Psoas muscle (tissue), 8 donors: Measurements from ENCODE around the gene KCNJ12. TPM values are rescaled to one million over a fixed set of nuclear protein-coding genes. Genes with fewer than 3 reads are reported as not detected.
"Not testable (repeated sequence)": the region's sequence is repeated elsewhere in the genome, so short reads cannot be mapped to it uniquely, and the experiment has no call there.

ENCODE experiments used
- ATAC-seq, 4 donors: fragments of 200-7000 bp; cut with Tn5 transposase; one replicate each; pipeline ENCODE4 v1.9.1; 2020; ENCODE audit warnings: moderate library complexity in 3 of 4, mild to moderate bottlenecking in 2 of 4
- DNase-seq, 2 donors: peaks; one replicate each; pipeline ENCODE4 v3.0.0-alpha.2; 2020
- H3K27ac ChIP-seq: fragments of 200-600 bp; one replicate; pipeline ENCODE4 v1.8.0; 2022
- H3K27me3 ChIP-seq, 3 donors: fragments of 200-600 bp in 1 of 3; one replicate each; pipeline versions ENCODE4 v1.6.1 to v1.8.0; 2013 to 2022; ENCODE audit warnings: low read length in 2 of 3, mild to moderate bottlenecking in 2 of 3, moderate library complexity in 1 of 3; ENCODE audit not compliant: insufficient read depth in 3 of 3
- H3K36me3 ChIP-seq, 2 donors: fragments of 200-600 bp in 1 of 2; one replicate each; pipeline versions ENCODE4 v1.6.1 to v1.8.0; 2013 to 2022; ENCODE audit warnings: low read depth in 1 of 2, mild to moderate bottlenecking in 1 of 2, moderate library complexity in 1 of 2; ENCODE audit not compliant: insufficient read depth in 1 of 2
- H3K4me1 ChIP-seq: fragments of 200-600 bp; one replicate; pipeline ENCODE4 v1.8.0; 2022
- H3K4me3 ChIP-seq: fragments of 200-600 bp; one replicate; pipeline ENCODE4 v1.8.0; 2022; ENCODE audit warnings: mild to moderate bottlenecking
- H3K9me3 ChIP-seq: fragments of 200-600 bp; one replicate; pipeline ENCODE4 v1.8.0; 2022
- WGBS, 3 donors: extraction: QIAGEN DNeasy Blood & Tissue Kit; methylation state at CpG; one replicate each; pipeline versions ENCODE4 v1.1.6 to v1.1.7; 2013; 5-methylcytosine and 5-hydroxymethylcytosine counted together
- intact Hi-C, 2 donors: fragments of 100-400 bp; cut with DNase I; formaldehyde crosslinking; loops; one replicate each; pipeline versions ENCODE4 v1.11.0 to v1.14.2; 2022
- polyA plus RNA-seq, 3 donors: library from polyadenylated mRNA; stranded (reverse); fragments of 200-250 nt; gene quantifications; one replicate each; pipeline ENCODE4 v1.2.3, GENCODE V29; 2013
- total RNA-seq, 4 donors: library from RNA; stranded (reverse); fragmentation: NEBNext Ultra II Directional in 2 of 4; extraction: Animal tissue kit (Norgen Biotek cat#: 25700) in 2 of 4; gene quantifications; one replicate each; pipeline versions ENCODE4 v1.2.1 to v1.2.4, GENCODE V29; 2021 to 2023
- TF ChIP-seq, protein P1 (sequence below): fragments of 200-600 bp; IDR thresholded peaks from one replicate; pipeline ENCODE4 v1.8.0; 2022; ENCODE audit warnings: antibody characterized with exemption
- donor health status: healthy with polysubstance abuse.
- donor health status: DM: no; HTN: no; CAD: no; lungs with moderate emphysema.
- donor health status: Bipolar disorder and iron deficiency.
- donor health status: healthy.
- donor health status: DM: yes; HTN: yes; CAD: no.
- donor health status: DM: no; HTN: no; CAD: no.
- donor health status: DM: no; HTN: no; CAD: no.
- donor health status: DM: yes; HTN: yes; CAD: no.

The KCNJ12 gene
- total and polyA plus RNA-seq, 7 donors = 5.2 to 42.7 (median 19.3) TPM

DNA sequence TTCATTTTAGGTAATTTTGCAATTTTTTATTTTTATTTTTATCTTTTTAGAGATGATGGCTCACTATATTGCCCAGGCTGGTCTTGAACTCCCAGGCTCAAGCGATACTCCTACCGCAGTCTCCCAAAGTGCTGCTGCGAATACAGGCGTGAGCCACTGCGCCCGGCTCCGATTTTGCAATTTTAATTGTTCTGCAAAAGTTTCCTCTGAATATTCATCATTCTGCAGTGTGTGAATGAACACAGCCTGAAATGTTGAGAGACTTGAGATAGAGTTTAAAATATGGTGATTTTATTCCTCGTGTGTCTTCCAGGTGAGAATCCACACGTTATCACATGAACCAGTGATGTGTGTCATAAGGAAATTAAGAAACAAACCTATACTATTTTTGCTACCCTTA is 75.8 kb downstream of the KCNJ12 start:
- TF ChIP-seq, protein P1, sequence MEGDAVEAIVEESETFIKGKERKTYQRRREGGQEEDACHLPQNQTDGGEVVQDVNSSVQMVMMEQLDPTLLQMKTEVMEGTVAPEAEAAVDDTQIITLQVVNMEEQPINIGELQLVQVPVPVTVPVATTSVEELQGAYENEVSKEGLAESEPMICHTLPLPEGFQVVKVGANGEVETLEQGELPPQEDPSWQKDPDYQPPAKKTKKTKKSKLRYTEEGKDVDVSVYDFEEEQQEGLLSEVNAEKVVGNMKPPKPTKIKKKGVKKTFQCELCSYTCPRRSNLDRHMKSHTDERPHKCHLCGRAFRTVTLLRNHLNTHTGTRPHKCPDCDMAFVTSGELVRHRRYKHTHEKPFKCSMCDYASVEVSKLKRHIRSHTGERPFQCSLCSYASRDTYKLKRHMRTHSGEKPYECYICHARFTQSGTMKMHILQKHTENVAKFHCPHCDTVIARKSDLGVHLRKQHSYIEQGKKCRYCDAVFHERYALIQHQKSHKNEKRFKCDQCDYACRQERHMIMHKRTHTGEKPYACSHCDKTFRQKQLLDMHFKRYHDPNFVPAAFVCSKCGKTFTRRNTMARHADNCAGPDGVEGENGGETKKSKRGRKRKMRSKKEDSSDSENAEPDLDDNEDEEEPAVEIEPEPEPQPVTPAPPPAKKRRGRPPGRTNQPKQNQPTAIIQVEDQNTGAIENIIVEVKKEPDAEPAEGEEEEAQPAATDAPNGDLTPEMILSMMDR = no peak
- no peaks in the 10 kb centered on the region for H3K36me3 ChIP-seq
- no peak for ATAC-seq
- DNase-seq = no peak
- no peak overlapping the region for H3K27ac ChIP-seq
- H3K9me3 ChIP-seq = no peaks in the 10 kb centered on the region
- intact Hi-C loops = loop anchor here (2.0 to 10.0 kb wide), 3 partner anchors 140 to 333 kb away; partner anchors contain the start of gene DHRS7B (in 1 of the 2)
- no peaks in the 10 kb centered on the region for H3K27me3 ChIP-seq
- peak overlapping the region; percentile 62 for H3K4me3 ChIP-seq
- 66 to 74% (median 70%) methylated on average over 9 of the region's 9 CpGs for WGBS, 3 donors
- peaks cover 4% of the 10 kb centered on the region for H3K4me1 ChIP-seq

DNA sequence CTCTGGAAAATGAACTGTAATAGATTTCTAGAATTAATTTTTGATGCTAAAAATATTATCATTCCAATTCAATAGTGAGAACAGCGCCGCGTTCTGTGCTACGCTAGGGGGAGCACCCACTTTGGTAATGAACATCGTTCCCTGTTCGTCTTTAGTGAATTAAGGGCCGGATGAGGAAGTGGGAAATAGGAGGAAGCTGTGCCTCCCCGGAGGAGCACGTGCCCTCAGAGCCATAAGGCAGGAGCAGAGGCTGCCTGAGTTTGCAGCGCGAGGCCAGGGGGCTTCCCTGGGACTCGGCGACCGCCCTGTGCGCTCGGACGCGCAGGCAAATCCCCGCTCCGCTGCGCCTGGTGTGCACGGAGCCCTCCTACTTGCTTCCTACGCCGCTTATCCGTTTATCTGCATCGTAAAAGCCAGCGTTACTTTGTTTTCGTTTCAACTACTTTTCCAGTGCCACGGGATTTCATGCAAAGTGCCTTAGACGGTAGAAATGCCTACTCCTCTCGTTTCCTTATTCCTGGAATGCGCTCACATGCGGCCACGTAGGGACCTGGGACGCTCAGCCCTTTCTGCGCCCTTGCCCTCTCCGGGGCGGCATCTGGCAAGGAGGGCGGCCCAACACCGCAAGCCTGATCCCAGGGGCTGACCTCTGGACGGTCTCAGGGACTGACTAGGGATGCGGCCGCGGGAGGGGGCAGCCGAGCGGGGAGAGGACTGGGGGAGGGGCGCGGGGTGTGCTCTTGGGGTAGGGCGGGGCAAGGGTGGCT is 76.4 kb downstream of the KCNJ12 start:
- 4 to 6% (median 6%) methylated on average over 46 to 49 of the region's 49 CpGs for WGBS, 3 donors
- intact Hi-C loops = loop anchor here (5.0 to 10.0 kb wide), 2 partner anchors 140 to 328 kb away; partner anchors contain the start of gene DHRS7B (in 1 of the 2)
- Histone ChIP-seq H3K9me3 (no peaks in the 10 kb centered on the region), H3K36me3 (no peaks in the 10 kb centered on the region), H3K27me3 (no peaks in the 10 kb centered on the region), H3K27ac (no peak overlapping the region), H3K4me3 (peak overlapping the region; percentile 62), H3K4me1 (peaks cover 4% of the 10 kb centered on the region)
- DNase-seq = peak; percentile 52 to 74
- TF ChIP-seq, protein P1 = peak; percentile 67
- peak; percentile 46 to 76 (median 54) for ATAC-seq

DNA sequence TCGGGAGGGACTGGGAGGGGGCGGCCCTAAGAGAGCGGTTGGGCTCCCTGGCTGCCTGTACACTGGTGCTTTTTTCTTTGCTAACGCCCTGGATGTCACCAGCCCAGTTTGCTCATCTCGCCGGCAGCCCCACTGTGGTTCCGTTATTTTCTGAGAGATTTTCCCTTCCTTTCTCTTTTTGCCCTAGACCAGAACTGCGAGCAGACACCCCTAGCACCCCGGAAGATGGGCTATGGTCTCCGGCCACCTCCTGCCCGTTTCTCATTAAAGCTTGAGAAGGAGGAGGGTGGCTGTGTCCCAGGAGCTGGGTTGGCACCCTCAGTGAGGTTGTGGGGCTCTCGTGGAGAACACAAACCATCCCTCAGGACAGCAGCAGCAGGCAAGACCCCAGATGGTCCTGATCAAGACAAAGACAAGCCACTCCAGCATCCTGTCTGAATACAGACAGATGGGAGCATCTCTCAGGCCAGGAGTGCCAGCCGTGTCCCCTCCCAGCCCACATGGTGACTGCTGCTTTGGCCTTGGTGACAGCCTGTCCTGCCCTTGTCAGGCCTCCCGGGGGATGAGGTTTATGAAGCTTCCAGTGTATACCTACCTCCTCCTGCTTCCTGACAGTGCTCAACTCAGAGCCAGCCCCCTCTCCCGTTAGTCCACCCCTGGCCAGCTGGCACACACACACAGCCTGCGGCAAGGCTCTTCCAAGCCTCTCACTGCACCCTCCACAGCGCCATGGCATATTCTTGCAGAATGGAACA is 77.2 kb downstream of the KCNJ12 start:
- WGBS, 3 donors = 46 to 60% (median 48%) methylated on average over 15 to 17 of the region's 17 CpGs
- no peak for DNase-seq
- ATAC-seq = no peak
- Histone ChIP-seq H3K27ac (no peak overlapping the region), H3K27me3 (no peaks in the 10 kb centered on the region), H3K4me1 (peaks cover 4% of the 10 kb centered on the region), H3K4me3 (peak overlapping the region; percentile 62), H3K36me3 (no peaks in the 10 kb centered on the region), H3K9me3 (no peaks in the 10 kb centered on the region)
- intact Hi-C loops = loop anchor here (5.0 to 10.0 kb wide), 2 partner anchors 141 to 329 kb away; partner anchors contain the start of gene DHRS7B (in 1 of the 2)
- TF ChIP-seq, protein P1 = no peak

DNA sequence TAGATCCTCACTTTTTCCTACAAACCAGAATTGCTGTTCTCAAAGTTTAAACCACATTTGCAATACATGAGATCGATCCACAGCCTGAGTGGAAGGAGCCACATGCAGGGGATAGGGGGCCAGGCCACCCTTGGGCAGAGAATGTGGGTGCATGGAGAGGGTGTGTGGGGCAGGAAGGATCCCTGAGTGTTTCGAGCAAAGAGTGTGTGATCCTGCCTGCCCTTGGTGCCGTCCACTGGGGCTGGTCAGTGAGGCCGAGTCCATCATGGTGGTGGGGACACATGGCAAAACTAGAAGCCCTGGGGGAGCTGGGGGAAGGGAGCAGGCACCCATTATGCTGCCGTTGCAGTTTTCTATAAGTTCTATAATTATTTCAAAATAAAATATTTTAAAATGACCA is 77.8 kb downstream of the KCNJ12 start:
- intact Hi-C loops = loop anchor here (5.0 to 10.0 kb wide), 2 partner anchors 142 to 329 kb away; partner anchors contain the start of gene DHRS7B (in 1 of the 2)
- ATAC-seq, H3K4me1 ChIP-seq, DNase-seq, H3K27ac ChIP-seq, H3K27me3 ChIP-seq, H3K36me3 ChIP-seq, H3K4me3 ChIP-seq, H3K9me3 ChIP-seq: not testable (repeated sequence)
- WGBS, 3 donors = 83 to 85% (median 85%) methylated on average over 5 of the region's 5 CpGs

DNA sequence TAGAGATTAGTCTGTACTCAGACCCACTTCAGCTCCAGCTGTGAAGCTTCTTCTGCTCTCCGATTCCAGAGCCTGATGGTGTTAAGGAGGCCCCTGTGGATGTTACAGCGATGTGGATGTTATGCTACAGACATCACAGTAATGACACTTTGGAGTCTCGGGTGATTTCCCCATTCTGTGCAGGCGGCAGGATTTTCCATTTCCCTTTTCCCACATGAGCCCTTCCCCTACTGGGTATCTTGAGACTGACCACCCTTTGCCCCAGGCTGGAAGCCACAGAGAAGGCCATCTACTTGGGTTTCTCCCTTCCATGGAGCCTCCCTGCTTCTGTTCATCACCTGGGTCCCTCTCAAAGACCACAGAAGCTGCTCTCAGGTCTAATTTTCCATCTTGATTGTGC is 78.3 kb downstream of the KCNJ12 start:
- DNase-seq (no peak), ATAC-seq (no peak)
- intact Hi-C loops = loop anchor here (5.0 to 10.0 kb wide), 2 partner anchors 142 to 330 kb away; partner anchors contain the start of gene DHRS7B (in 1 of the 2)
- no peaks in the 10 kb centered on the region for H3K9me3 ChIP-seq
- H3K27me3 ChIP-seq = no peaks in the 10 kb centered on the region
- TF ChIP-seq, protein P1 = no peak
- 74 to 90% (median 83%) methylated on average over 4 of the region's 4 CpGs for WGBS, 3 donors
- no peak overlapping the region for H3K4me3 ChIP-seq
- peaks cover 4% of the 10 kb centered on the region for H3K4me1 ChIP-seq
- no peaks in the 10 kb centered on the region for H3K36me3 ChIP-seq
- no peak overlapping the region for H3K27ac ChIP-seq
